ENCODE results near the gene OR14A16. TPM values are rescaled to one million over a fixed set of nuclear protein-coding genes. Genes with fewer than 3 reads are reported as not detected.

OR14A16 gene, protein sequence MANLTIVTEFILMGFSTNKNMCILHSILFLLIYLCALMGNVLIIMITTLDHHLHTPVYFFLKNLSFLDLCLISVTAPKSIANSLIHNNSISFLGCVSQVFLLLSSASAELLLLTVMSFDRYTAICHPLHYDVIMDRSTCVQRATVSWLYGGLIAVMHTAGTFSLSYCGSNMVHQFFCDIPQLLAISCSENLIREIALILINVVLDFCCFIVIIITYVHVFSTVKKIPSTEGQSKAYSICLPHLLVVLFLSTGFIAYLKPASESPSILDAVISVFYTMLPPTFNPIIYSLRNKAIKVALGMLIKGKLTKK
- not detected for total RNA-seq (ENCODE audit: unreplicated experiment)
- long read RNA-seq = 0 reads

DNA sequence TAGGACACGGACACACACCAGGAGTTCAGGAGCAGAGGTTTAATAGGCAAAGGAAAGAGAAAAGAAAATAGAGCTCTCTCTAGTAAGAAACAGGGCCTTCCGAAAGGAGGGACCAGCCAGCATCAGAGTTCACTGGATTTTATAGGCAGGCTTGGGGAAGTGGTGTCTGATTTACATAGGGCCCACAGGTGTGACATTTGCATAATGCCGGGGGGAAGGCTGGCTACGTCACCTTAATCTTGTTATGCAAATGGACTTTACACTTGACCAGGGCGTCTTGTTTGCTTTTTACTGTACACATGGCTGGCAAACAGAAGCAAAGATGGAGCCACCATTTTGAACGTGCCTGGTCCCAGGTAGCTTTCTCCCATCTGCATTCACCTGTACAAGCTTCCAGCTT, at the start of gene OR14A16:
Gene OR14A16 (minus strand): TSS at position 97 of the 400 bp plus-strand sequence. CDS start 8,390 bp downstream, outside the sequence.
- H3K27ac Mint-ChIP-seq (ENCODE audit: unreplicated experiment) = no peak within 1 kb of the TSS
- TF ChIP-seq, protein P1, sequence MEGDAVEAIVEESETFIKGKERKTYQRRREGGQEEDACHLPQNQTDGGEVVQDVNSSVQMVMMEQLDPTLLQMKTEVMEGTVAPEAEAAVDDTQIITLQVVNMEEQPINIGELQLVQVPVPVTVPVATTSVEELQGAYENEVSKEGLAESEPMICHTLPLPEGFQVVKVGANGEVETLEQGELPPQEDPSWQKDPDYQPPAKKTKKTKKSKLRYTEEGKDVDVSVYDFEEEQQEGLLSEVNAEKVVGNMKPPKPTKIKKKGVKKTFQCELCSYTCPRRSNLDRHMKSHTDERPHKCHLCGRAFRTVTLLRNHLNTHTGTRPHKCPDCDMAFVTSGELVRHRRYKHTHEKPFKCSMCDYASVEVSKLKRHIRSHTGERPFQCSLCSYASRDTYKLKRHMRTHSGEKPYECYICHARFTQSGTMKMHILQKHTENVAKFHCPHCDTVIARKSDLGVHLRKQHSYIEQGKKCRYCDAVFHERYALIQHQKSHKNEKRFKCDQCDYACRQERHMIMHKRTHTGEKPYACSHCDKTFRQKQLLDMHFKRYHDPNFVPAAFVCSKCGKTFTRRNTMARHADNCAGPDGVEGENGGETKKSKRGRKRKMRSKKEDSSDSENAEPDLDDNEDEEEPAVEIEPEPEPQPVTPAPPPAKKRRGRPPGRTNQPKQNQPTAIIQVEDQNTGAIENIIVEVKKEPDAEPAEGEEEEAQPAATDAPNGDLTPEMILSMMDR (IDR thresholded peaks at IDR 0.05; ENCODE audit: partially characterized antibody, unreplicated experiment) = no peak

GRCh38 chr1:247865416-247865815, 41.5 kb upstream of the OR14A16 start:
- Mint-ChIP-seq H3K9me3 (ENCODE audit: unreplicated experiment) (no peaks in the 10 kb centered on the region), H3K4me1 (ENCODE audit: low read depth, unreplicated experiment) (no peaks in the 10 kb centered on the region), H3K27me3 (ENCODE audit: unreplicated experiment) (no peaks in the 10 kb centered on the region), H3K36me3 (ENCODE audit: unreplicated experiment) (no peaks in the 10 kb centered on the region), H3K27ac (ENCODE audit: unreplicated experiment) (no peak overlapping the region), H3K4me3 (ENCODE audit: unreplicated experiment) (no peak overlapping the region)
- TF ChIP-seq, protein P1 (IDR thresholded peaks at IDR 0.05; ENCODE audit: partially characterized antibody, unreplicated experiment) = no peak
- no peak for DNase-seq

More for the DNA sequence above, at the start of gene OR14A16:
- Mint-ChIP-seq H3K9me3 (ENCODE audit: unreplicated experiment) (peaks cover 2% of the 10 kb centered on the region), H3K4me3 (ENCODE audit: unreplicated experiment) (no peak within 1 kb of the TSS), H3K36me3 (ENCODE audit: unreplicated experiment) (no peaks in the 10 kb centered on the region), H3K4me1 (ENCODE audit: low read depth, unreplicated experiment) (no peaks in the 10 kb centered on the region), H3K27me3 (ENCODE audit: unreplicated experiment) (peaks cover 2% of the 10 kb centered on the region)
- no peak for DNase-seq

DNA sequence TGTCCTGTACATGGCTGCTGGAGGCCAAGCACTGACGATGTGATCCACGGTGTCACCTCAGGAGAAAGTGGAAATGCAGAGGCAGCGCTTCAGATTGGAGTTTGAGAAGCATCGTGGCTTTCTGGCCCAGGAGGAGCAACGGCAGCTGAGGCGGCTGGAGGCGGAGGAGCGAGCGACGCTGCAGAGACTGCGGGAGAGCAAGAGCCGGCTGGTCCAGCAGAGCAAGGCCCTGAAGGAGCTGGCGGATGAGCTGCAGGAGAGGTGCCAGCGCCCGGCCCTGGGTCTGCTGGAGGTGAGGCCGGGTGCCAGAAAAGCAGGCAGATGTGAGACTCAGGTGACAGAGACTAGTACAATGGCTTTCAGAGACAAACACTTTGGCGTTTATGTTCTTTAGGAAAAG, 40.7 kb upstream of the OR14A16 start:
- no peak overlapping the region for H3K4me3 Mint-ChIP-seq (ENCODE audit: unreplicated experiment)
- no peaks in the 10 kb centered on the region for H3K9me3 Mint-ChIP-seq (ENCODE audit: unreplicated experiment)
- no peak overlapping the region for H3K27ac Mint-ChIP-seq (ENCODE audit: unreplicated experiment)
- TF ChIP-seq, protein P1 (IDR thresholded peaks at IDR 0.05; ENCODE audit: partially characterized antibody, unreplicated experiment) = no peak
- no peaks in the 10 kb centered on the region for H3K36me3 Mint-ChIP-seq (ENCODE audit: unreplicated experiment)
- no peaks in the 10 kb centered on the region for H3K27me3 Mint-ChIP-seq (ENCODE audit: unreplicated experiment)
- no peak for DNase-seq
- no peaks in the 10 kb centered on the region for H3K4me1 Mint-ChIP-seq (ENCODE audit: low read depth, unreplicated experiment)

DNA sequence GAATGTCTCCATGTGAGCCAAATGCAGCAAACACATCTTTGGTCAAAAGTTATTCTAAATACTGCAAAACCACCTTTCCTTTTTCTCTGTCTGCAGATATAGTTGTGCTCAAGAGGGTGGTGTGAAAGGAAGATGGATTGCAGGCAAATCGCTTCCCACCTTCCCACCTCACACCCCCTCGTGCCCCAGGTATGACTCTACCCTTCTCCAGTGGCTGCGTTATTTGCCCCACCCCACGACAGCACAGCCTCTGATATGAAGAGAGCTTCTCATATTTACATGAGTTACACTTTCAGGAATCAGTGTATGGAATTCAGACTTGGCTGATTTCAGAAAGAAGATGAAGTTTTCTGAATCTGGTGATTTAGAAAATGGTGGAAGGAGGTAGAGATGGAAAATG, 38.8 kb upstream of the OR14A16 start:
- H3K36me3 Mint-ChIP-seq (ENCODE audit: unreplicated experiment) = no peaks in the 10 kb centered on the region
- peaks cover 3% of the 10 kb centered on the region for H3K27me3 Mint-ChIP-seq (ENCODE audit: unreplicated experiment)

More for the DNA sequence above, 38.8 kb upstream of the OR14A16 start:
- Mint-ChIP-seq H3K4me1 (ENCODE audit: low read depth, unreplicated experiment) (peaks cover 3% of the 10 kb centered on the region), H3K27ac (ENCODE audit: unreplicated experiment) (no peak overlapping the region), H3K9me3 (ENCODE audit: unreplicated experiment) (peaks cover 3% of the 10 kb centered on the region), H3K4me3 (ENCODE audit: unreplicated experiment) (no peak overlapping the region)
- TF ChIP-seq, protein P1 (IDR thresholded peaks at IDR 0.05; ENCODE audit: partially characterized antibody, unreplicated experiment) = no peak
- no peak for DNase-seq
